Tibial artery (tissue), 4 donors: Measurements from ENCODE around the gene NCR2.

Source experiments
- DNase-seq, 2 donors: peaks; one replicate each; pipeline ENCODE4 v3.0.0-alpha.2; 2019
- H3K27ac ChIP-seq, 2 donors: fragments of 200-600 bp; sonication (generic) in 1 of 2; 1 replicate in 1 of 2; 2 replicates in 1 of 2; pipeline ENCODE4 v1.5.1; 2018 to 2019; ENCODE audit warnings: mild to moderate bottlenecking in 1 of 2
- H3K27me3 ChIP-seq, 2 donors: fragments of 200-600 bp; sonication (generic) in 1 of 2; one replicate each; pipeline versions ENCODE4 v1.5.1 to v1.6.0; 2016 to 2019
- H3K36me3 ChIP-seq, 3 donors: fragments of 200-600 bp; sonication (generic) in 2 of 3; one replicate each; pipeline ENCODE4 v1.5.1; 2016 to 2019; ENCODE audit warnings: mild to moderate bottlenecking in 2 of 3
- H3K4me1 ChIP-seq, 4 donors: fragments of 200-600 bp; sonication (generic) in 2 of 4; 1 replicate in 3 of 4; 2 replicates in 1 of 4; pipeline ENCODE4 v1.5.1; 2016 to 2019
- H3K4me3 ChIP-seq, 2 donors: fragments of 200-600 bp; sonication (generic) in 1 of 2; 1 replicate in 1 of 2; 2 replicates in 1 of 2; pipeline ENCODE4 v1.5.1; 2018 to 2019; ENCODE audit warnings: mild to moderate bottlenecking in 2 of 2
- H3K9me3 ChIP-seq, 3 donors: fragments of 200-600 bp; sonication (generic) in 1 of 3; one replicate each; pipeline ENCODE4 v1.5.1; 2016 to 2019
- intact Hi-C: fragments of 100-400 bp; cut with DNase I; formaldehyde crosslinking; loops from one replicate; pipeline ENCODE4 v1.15.0; 2023; ENCODE audit warnings: low total_unique reads
- TF ChIP-seq, protein P1 (sequence below), 2 experiments: fragments of 200-600 bp in 1 of 2; fragments of 450-650 bp in 1 of 2; IDR thresholded peaks; one replicate each; pipeline ENCODE4 v1.5.1; 2017 to 2019; ENCODE audit warnings: antibody characterized with exemption in 2 of 2, mild to moderate bottlenecking in 1 of 2, moderate library complexity in 1 of 2

The NCR2 gene

DNA sequence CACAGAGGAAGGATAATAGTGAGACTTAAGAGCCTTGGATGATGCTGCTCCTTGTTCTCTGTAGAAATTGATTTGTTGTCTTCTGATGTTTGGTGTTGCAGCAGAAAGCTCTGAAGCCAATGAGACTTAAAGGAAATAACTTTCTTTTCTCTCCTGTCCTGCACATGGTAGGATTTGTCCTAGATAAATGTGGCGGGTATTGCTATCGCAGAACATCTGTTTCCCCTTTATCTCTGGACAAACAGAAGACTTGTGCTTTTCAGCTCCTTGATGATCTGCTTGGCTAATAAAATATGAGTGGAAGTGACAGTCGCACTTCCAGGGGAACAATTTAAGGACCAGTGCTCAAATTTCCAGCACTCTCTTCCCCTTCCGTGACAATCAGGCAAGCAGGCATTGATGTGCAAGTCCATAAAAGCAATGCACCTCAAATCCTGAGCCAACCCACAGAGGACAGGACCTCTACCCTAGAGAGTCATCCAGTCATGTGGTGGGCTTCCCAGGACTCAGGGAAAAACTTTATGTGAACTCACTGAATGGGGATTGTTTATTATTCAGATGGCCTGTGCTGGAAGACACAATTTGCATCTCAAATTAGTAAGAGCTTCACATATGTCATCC lies 9.9 kb upstream of the NCR2 start:
- no peak overlapping the region for H3K27ac ChIP-seq
- no peak for DNase-seq
- intact Hi-C loops: no loop called here
- TF ChIP-seq, protein P1, sequence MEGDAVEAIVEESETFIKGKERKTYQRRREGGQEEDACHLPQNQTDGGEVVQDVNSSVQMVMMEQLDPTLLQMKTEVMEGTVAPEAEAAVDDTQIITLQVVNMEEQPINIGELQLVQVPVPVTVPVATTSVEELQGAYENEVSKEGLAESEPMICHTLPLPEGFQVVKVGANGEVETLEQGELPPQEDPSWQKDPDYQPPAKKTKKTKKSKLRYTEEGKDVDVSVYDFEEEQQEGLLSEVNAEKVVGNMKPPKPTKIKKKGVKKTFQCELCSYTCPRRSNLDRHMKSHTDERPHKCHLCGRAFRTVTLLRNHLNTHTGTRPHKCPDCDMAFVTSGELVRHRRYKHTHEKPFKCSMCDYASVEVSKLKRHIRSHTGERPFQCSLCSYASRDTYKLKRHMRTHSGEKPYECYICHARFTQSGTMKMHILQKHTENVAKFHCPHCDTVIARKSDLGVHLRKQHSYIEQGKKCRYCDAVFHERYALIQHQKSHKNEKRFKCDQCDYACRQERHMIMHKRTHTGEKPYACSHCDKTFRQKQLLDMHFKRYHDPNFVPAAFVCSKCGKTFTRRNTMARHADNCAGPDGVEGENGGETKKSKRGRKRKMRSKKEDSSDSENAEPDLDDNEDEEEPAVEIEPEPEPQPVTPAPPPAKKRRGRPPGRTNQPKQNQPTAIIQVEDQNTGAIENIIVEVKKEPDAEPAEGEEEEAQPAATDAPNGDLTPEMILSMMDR (IDR thresholded peaks at IDR 0.05): no peak
- no peaks in the 10 kb centered on the region for H3K36me3 ChIP-seq
- H3K4me1 ChIP-seq: no peaks in the 10 kb centered on the region
- H3K4me3 ChIP-seq: no peak overlapping the region
- no peaks in the 10 kb centered on the region for H3K9me3 ChIP-seq
- peaks cover 0 to 38% of the 10 kb centered on the region in 2 donors for H3K27me3 ChIP-seq

DNA sequence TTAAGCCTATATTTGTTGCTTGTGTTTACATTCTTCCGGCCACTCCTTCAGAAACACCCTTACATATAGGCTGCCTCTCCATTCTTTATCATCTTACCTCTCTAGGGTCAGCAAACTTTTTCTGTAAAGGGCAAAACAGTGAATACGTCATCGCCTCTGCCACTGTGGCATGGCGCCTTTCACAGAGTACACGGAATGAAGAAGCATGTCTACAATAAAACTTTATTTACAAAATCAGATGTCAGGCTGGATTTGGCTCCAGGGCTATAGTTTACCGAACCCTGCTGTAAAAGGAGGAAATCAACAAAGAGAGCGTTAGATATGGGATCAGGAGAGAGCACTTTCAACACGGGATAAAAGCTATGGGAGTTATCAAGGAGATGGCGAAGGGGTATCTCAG lies 9.3 kb upstream of the NCR2 start:
- H3K27ac ChIP-seq: no peak overlapping the region
- peaks cover 0 to 35% of the 10 kb centered on the region in 2 donors for H3K27me3 ChIP-seq

DNA sequence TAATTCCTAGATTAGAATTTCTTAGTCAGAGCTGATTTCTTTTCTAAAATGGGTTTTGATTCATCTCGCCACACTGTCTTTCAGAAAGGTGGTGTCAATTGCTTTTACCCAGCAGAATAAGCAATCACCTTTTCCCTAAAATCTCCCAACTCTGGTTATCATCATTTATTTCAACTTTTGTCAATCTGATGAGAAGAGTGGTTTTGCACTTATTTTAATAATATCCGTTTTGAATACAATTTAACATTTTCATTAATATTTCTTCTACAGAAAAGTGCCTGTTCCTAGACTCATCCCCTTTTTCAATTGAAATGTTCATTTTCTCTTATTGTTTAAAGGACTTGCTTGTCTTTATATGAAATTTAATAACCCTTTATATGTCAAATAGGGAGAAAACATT lies 8.2 kb upstream of the NCR2 start:
- Histone ChIP-seq H3K36me3 (no peaks in the 10 kb centered on the region), H3K27ac (no peak overlapping the region), H3K4me3 (no peak overlapping the region), H3K27me3 (peaks cover 0 to 29% of the 10 kb centered on the region in 2 donors), H3K4me1 (no peaks in the 10 kb centered on the region), H3K9me3 (no peaks in the 10 kb centered on the region)
- intact Hi-C loops: no loop called here
- DNase-seq: no peak
- TF ChIP-seq, protein P1 (IDR thresholded peaks at IDR 0.05): no peak

More for the DNA sequence above, 9.3 kb upstream of the NCR2 start:
- DNase-seq: no peak
- intact Hi-C loops: no loop called here
- Histone ChIP-seq H3K4me1 (no peaks in the 10 kb centered on the region), H3K4me3 (no peak overlapping the region), H3K9me3 (no peaks in the 10 kb centered on the region), H3K36me3 (no peaks in the 10 kb centered on the region)
- TF ChIP-seq, protein P1 (IDR thresholded peaks at IDR 0.05): no peak

DNA sequence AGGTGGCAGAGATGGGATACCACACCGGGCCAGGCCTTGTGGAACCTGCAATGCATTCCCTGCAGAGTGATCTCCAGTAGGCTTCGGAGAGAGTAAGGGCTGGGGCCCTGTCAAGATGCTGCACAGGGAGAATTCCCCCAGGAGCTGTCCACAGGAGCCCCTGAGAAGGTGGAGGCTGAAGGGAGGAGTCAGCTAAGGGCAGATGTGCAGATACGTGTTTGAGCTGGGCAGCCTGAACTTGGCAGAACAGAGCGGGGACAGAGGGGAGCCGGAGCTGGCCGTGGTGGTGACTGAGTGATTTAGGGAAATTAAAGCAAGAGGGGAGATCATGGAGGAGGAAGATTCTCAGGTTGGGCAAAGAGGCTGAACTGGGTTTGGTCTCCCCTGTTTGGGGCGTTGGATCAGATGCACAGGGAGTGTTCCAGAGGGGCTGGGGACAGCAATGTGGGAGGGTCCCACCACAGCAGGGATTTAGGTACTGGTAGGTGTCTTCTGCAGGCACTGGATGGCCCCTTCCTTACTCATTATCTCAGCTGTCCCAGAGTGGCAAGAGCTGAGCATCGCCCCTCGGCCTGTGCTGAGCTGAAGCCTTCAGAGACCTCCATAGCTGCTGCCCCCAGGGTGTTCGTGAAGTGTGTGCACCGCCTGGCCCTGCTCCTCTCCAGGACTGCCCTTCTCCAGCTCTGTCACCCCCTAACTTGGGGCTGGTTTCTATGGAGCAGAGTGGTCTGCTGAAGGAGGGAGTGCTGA lies 3.8 kb upstream of the NCR2 start:
- intact Hi-C loops: no loop called here
- DNase-seq: no peak
- H3K36me3 ChIP-seq: no peaks in the 10 kb centered on the region
- no peaks in the 10 kb centered on the region for H3K9me3 ChIP-seq
- TF ChIP-seq, protein P1 (IDR thresholded peaks at IDR 0.05): no peak
- no peaks in the 10 kb centered on the region for H3K4me1 ChIP-seq
- H3K27ac ChIP-seq: no peak overlapping the region
- H3K4me3 ChIP-seq: no peak overlapping the region
- peaks cover 0 to 42% of the 10 kb centered on the region in 2 donors for H3K27me3 ChIP-seq

DNA sequence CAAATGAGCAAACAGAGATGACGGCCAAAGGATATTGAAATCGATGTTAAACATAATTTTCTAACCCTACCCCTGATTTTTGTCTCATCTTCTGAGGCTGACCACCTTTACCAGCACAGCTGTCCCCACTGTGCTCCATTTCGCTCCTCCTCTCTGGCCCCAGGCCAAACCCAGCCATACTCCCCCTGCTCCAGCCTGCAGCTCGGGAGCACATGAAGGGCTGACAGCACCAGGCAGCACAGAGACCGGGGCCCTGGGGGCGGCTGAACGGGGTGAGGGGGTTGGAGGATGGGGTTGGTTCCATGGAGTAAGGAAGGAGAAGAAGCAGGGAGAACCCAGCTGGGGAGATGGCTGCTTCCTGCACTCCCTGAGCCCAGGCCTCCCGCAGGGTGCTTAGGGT lies 3.2 kb upstream of the NCR2 start:
- TF ChIP-seq, protein P1 (IDR thresholded peaks at IDR 0.05): no peak
- intact Hi-C loops: no loop called here
- Histone ChIP-seq H3K27ac (no peak overlapping the region), H3K9me3 (no peaks in the 10 kb centered on the region), H3K36me3 (no peaks in the 10 kb centered on the region), H3K4me1 (no peaks in the 10 kb centered on the region), H3K27me3 (peaks cover 0 to 41% of the 10 kb centered on the region in 2 donors), H3K4me3 (no peak overlapping the region)
- no peak for DNase-seq
